Thyroid gland (tissue), 4 donors: ENCODE data around the gene ITPR2.

ENCODE experiments used
- POLR2A ChIP-seq, 2 donors: fragments of 450-650 bp; IDR thresholded peaks; one replicate each; pipeline ENCODE4 v1.6.1; 2017; ENCODE audit warnings: antibody characterized with exemption in 2 of 2, mild to moderate bottlenecking in 2 of 2, moderate library complexity in 1 of 2
- TF ChIP-seq, protein P1 (sequence below), 6 experiments: fragments of 200-600 bp in 3 of 6; fragments of 450-650 bp in 3 of 6; sonication (generic) in 3 of 6; IDR thresholded peaks; one replicate each; pipeline ENCODE4 v1.5.1; 2016 to 2019; ENCODE audit warnings: antibody characterized with exemption in 6 of 6, mild to moderate bottlenecking in 2 of 6, inconsistent platforms in 1 of 6, moderate library complexity in 1 of 6

DNA sequence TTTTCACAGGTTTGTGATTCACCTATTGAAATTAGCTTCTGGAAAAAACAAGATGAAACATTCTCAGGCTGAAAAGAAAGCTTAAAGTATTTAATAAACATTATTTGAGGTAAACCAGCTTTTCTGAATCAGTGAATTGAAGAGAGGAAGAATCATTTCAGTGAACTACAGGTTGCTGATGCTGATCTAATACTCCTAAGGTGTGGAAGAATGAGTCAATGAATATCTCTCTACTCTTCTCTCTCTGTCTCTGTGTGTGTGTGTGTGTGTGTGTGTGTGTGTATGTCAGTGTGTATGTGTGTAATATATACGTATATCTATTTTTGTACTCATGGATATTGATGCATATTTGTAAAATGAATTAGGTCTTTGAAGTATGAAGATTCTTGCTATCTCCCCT lies 325.4 kb downstream of the ITPR2 start:
- TF ChIP-seq, protein P1, sequence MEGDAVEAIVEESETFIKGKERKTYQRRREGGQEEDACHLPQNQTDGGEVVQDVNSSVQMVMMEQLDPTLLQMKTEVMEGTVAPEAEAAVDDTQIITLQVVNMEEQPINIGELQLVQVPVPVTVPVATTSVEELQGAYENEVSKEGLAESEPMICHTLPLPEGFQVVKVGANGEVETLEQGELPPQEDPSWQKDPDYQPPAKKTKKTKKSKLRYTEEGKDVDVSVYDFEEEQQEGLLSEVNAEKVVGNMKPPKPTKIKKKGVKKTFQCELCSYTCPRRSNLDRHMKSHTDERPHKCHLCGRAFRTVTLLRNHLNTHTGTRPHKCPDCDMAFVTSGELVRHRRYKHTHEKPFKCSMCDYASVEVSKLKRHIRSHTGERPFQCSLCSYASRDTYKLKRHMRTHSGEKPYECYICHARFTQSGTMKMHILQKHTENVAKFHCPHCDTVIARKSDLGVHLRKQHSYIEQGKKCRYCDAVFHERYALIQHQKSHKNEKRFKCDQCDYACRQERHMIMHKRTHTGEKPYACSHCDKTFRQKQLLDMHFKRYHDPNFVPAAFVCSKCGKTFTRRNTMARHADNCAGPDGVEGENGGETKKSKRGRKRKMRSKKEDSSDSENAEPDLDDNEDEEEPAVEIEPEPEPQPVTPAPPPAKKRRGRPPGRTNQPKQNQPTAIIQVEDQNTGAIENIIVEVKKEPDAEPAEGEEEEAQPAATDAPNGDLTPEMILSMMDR (IDR thresholded peaks at IDR 0.05), result no peak
- TF ChIP-seq POLR2A (IDR thresholded peaks at IDR 0.05), result no peak
